NCI-H1092 treated with DMSO at 0.1 percent for 48 hours (cell line): ENCODE data around the gene HAUS7.
A peak's percentile ranks its signal among the peaks of the same experiment; 100 is the strongest.

Source experiments
- DNase-seq: peaks from one replicate; lab custom pipeline; 2025; lab: John Stamatoyannopoulos, UW

The HAUS7 gene

DNA sequence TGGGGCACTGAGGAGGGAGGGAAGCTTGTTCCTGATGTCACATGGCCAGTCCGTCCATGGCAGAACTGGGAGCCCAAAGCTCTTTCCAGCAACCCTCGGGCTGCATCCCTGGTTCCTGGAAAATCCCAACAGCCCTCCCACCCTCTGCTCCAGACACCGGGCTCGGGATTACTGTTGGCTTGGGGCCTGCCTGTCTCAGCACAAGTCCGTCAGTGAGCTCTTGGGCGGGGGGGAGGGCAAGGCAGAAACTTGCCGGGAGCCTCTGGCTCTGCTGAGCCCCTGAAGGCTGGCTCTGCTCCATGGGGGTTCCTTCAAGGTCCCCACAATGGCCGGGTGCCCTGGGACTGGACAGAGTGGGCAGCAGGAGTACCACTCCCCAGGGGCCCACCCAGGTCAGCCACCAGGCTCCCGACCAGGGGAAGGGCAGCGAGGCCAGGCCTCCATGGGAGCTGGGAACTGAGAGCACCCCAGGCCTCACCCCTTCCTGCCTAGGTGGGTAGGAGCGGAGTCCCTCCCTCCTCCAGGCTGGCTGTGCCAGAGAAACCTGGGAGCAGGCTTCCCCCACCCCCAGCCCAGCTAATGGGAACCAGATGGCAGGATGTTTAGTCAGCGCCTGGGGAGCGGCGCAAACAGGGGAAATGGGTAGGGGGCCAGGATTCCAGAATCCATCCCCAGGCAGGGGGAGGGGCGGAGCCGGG is 6.4 kb upstream of the HAUS7 start:
- DNase-seq, result no peak

DNA sequence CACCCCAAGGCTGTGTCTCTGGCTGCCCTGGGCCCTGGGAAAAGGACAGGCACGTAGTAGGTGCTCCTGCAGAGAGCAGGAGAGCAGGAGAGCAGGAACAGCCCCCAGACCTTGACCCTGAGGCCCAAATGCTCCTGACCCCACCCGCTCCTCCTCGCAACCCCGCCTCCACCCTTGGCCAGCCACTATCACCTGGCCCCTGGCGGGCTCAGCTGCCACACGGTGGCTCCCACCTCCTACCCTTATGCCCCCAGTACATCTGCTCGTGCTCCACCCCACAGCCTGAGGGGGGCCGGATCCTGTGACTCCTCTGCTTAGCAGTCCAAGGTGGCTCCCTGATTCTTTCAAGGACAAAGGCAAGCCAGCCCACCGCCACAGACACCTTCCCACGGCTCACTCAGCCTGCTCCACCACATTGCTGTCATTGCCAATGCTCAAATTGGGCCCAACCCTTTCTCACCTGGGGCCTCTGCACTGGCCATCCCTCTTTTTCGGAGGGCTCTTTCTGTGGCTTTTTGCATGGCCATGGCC is 5.4 kb upstream of the HAUS7 start:
- no peak for DNase-seq

DNA sequence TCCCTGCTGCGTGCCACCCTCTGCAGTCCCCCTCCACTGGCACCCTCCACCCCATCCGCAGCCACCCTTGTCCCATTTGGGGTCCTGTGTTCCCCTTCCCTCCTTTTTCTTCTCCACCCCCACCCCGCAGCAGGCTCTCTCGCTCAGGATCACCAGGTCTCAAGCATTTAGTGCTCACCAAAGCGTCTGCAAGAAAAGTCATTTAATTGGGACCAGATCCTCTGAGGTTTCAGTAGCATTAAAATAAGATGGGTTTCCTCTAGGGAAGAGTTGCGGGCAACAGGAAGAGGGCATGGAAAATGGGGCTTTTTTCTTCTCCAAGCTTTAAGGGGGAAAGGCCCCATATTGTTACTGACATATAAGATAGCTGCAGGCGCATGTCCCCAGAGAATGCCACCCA is 4.9 kb upstream of the HAUS7 start:
- no peak for DNase-seq

DNA sequence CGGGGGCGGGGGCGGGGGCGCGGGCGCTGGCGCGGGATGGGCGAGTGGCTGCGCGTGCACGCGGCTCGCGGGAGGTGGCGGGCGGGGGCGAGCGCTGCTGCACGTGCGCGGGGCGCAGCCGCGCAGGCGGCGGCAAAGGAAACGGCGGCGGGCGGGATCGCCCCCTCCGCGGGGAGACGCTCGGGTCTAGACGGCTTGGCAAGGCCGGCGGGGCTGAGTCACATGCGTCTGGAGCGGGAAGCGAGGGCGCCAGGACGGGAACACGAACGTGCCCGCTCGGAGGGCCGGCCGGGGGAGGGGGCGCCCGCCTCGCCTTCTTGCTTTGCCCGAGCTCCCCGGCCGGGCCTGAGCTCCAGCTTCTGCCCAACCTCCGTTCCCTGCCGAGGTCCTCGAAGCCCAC is 4.3 kb upstream of the HAUS7 start:
- peak; percentile 39 for DNase-seq

DNA sequence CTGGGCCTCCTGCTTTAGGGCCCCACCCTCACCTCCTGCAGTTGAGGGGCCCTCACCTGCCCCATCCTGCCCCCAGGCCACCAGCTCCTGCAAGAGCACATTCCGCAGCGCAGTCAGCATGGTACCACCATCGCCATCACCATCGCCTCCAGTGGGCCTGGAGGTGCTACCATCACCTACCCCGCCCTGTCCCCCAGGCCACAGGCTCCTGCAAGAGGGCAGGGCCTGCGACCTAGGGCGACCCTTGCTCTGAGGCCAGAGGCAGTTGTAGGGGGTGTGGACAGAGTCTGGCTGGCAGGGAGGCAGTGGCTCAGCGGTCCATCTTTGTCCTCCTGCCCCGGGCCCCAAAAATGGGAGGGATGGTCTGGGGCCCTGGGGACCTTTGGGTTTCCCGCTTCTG is 3.9 kb upstream of the HAUS7 start:
- DNase-seq, result no peak

DNA sequence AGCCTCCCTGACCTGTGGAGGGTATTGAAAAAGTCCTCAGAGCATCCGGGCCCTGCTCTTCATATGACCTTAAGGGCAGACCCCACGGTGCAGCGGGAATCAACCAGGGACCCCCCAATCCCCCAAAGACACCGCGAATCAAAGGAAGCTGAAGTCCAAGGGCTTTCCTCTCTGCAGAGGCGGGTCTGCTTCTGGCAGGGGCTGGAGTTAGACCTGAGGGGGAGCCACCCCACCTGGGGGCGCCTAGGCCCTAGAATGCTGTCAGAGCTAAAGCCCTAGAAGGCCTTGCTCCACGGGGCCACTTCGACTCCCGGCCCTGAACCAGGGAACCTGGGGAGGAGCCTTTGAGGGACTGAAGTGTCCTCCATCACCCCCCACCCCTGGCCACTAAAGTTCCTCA is 2.8 kb upstream of the HAUS7 start:
- no peak for DNase-seq

DNA sequence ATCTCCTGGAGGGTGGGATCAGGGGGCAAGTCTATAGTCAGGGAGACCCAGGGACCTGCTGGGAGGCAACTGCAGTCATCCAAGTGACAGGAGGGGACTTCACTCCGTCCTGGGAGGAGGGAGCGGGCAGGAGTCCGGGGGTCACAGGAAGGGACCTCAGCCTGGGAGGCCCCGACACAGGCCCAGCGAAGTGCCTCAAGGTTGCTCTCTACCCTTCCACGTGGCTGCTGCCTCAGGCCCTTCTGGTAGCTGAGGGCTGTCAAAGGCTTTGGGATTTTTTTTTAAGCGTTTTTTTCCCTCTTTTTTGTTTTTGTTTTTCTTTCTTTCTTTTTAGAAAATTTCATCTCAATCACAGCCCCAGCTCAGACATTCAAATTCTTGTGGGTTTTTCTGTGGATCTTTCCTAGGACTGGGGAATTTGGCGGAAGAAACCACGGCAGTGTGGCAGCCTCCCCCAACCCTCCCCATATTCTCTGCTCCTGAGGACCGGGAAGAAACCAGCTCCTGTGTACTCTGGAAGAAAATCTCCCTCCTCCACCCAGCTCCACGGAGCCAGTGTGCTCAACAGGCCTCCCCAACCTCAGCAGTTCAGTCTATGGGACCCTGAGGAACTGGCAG is 1.4 kb upstream of the HAUS7 start:
- no peak for DNase-seq

DNA sequence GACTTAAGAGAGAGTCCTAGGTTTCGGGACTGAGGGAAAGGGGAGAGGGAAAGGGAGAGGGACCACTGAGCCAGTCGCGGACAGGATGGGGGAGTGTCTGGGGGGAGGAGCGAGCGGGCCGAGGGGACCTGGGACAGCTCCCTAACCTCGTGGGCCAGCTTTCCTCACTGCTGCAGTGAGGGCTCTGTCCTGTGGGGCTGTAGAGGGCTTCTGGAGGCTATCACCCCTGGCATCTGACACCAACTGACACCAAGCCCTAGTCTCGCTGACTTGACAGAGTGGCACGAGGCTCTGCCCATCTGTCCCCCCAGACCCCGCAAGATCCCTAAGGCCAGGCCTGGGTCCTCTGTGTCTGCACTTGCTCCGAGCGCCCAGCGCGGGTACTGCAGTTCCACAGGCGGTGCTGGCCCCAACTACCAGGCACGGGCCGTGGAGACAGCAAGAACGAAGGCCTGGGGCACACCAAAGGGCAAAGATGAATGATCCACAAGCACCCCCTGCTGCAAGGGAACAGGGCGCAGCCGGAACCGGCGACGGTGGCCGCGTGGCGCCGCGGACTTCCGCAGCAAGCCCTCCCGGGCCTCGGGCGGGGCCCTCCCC is 465 bp downstream of the HAUS7 start:
- peak; percentile 35 for DNase-seq

DNA sequence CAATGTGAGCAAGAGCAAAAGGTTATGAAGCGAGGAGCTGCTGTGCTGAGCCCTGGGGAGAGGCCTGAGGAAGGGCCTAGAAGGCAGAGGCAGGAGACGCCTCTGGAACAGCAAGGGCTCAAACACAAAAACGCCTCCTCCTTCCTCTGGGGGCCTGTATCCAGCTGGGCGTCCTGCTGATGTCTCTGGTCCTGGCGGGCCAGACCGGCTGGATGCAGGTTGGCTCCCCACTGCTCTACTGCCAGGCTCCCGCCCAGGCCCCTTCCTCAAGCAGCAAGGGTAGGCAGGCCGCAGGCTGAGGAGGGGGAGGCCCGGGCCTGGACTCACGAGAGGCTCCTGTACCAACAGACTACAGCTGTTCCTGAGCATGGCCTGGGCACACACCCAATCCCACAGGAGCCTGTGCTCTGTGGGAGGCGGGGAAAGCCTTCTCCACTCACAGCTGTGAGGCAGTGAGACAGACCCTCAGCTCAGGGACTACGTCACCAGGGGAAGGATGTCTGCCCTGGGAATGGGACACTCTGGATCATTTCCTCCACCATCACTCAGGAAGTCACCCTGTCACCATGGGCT is 2.3 kb downstream of the HAUS7 start:
- no peak for DNase-seq

DNA sequence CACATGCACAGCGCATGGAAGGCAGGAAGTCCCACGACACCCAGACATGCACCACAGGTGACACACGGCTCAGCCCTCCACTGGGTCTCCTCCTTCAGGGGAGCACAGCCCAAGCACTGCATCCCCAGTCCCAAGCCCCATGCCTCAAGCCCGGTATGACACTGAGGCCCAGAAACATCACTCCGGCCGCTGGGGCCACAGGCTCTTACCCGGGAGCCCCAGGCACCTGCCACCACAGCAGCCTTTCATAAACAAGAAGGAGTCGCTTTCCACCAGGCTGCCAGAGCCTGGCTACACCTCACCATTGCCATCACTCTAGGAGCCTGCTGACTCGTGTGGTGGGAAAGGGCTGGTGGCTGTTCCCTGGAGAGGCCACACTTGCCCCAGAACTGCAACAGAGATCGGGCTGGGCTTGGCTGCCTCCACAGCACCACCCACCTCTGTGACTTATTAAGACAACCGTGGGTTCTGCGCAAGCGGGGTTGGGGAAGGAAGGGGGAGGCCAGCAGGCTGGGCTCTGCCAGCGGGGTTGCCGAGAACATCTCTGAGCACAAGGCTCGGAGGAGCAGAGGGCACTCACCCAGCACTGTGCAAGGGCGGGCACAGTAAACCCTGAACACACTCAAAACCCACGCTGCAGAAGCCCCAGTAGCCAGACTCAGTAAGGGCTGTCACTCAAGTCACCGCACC is 4.5 kb downstream of the HAUS7 start:
- DNase-seq, result no peak

DNA sequence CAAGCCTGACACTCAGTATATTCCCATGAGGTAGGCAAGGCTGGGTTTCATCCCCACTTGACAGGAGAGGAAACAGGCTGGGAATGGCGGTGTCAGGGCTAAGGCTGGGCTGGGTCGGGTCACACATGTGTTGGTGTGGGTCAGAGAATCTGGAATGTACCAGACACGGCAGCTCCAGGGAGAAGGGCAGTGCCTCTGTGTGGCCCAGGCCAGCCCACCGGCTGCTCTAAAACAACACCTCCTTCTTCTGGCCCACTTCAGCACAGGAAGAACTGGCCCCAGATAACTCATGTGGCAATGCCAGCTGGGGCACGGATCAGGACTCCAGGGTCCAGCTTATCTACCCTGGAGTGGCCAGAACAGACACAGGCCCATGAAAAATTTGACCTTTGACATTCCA is 6.3 kb downstream of the HAUS7 start:
- DNase-seq, result no peak

DNA sequence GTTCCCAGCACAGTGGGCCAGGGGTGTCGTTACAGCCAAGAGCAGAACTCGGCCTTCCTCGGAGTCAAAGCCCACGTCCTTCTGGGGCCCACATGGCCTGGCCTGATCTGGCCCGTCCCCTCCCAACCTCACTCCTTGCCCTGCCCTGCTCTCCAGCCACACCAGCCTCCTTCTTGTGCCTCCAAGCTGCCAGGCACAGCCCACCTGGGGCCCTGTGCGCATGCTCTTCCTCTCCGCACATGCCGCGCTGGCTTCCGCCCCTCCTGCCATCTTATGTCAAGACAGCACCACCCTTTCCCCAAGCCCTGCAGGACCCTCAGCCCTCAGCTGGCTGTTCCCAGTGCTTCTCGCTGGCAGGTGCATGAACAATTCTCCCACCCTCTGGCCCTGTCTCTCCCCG is 6.8 kb downstream of the HAUS7 start:
- DNase-seq, result no peak

DNA sequence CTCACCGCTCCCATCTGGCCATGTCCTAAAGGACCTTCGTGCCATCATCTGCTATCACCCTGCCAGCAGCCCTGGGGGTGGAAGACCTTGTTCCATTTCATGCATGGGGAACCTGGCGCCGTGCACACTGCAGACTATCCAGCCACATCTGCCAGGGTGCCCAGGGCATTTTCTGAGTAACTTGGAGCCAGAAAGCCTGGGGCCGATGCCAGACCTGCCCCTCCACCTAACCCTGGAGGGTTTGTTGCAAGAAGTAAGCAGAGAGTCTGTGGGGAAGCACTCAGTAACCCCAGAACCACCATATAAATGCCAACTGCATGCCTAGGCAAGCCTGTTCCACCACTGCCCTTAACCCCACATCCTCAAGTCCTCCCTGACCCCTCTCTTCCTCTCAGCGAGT is 7.3 kb downstream of the HAUS7 start:
- DNase-seq, result no peak

DNA sequence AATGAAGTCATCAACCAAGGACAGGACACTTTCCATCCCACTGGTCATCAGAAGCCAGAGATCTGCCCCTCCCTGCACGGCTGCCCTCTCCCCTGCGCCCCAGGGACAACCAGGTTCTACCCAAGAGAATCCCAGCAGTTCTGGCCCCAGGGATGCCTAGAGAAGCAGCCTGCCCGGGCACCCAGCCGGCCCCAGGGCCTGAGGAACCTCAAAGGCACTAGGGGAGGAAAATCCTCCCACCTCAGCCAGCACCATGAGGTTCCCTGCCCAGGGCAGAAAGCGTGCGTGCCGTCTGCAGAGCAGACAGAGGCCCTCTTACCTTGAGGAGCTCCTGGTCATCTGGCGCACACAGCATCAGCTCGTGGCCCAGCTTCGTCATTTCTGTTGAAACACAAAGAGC is 8.1 kb downstream of the HAUS7 start:
- no peak for DNase-seq

DNA sequence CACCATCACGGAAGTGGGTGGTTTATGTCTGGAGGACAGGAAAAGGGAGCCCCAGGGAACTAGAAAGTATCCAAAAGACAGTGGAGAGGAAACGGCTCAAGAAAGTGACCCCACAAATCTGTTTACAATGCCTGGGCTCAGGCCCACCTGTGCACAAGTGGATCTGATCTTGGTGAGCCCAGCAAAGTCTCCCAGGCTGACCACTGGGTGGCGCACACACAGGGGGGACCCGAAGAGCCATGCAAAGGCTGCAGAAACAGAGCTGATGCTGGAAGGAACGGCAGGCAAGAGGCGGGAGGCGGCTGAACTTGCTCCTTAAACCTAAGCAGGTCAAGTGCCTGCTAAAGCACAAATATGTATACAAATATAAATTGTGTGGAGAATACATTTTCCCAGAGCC is 9.6 kb downstream of the HAUS7 start:
- DNase-seq, result peak; percentile 35

DNA sequence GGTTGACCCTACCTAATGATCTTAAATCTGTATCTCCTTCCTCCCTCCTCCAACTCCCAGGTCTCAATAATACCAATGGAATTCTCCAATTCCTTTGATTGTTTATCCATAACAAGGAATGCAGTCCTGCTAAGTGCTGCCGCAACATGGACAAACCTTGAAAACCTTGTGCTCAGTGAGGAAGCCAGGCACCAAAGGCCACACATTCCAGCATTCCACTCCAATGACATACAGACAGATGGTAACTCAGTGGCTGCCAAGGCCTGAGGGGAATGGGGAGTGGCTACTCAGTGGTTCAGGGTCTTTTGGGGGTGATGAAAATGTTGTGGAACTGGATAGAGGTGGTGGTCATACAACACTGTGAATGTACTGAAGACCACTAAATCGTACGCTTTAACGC is 10.4 kb downstream of the HAUS7 start:
- no peak for DNase-seq

DNA sequence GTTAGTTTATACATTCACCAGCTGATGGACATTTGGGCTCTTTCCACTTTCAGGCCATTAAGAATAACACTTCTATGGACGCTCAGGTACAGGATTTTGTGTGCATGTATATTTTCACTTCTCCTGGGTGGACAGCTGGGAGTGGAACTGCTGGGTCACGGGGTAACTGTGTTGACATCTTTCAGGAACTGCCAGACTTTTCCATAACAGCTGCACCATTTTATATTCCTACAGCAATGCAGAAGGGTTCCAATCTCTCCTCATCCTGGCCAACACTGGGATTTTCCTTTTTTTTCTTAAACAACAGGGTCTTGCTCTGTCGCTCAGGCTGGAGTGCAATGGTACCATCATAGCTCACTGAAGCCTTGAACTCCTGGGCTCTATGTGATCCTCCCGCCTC is 11.9 kb downstream of the HAUS7 start:
- no peak for DNase-seq

DNA sequence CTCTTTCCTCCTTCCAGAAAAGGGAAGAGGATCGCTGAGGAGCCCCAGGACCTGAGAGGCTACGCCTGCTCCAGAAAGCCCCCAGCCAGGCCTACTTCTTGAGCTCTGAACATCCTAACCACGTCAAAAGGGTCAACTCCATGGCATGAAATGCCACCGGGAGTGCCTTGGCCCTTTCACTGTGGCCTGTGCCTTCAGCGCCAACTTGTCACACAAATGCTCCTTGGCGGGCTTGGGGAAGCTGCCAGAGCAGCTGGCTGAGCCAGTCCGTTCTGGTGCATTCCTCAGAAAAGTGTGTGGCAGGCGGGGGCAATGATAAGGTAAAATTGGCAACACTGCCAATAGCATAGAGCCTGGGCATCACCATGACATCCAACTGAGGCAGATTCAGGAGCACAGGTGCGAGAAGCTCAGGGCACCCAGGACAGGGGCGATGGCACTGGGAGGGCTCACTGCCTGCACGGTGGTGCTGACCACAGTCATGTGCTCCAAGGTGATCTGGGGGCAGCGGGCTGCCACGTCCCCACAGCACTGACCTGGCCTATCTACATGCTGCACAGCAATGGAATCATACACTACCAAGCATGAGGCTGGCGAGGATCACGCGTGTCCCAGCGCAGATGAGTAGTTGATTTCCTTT is 12.4 kb downstream of the HAUS7 start:
- DNase-seq, result no peak

DNA sequence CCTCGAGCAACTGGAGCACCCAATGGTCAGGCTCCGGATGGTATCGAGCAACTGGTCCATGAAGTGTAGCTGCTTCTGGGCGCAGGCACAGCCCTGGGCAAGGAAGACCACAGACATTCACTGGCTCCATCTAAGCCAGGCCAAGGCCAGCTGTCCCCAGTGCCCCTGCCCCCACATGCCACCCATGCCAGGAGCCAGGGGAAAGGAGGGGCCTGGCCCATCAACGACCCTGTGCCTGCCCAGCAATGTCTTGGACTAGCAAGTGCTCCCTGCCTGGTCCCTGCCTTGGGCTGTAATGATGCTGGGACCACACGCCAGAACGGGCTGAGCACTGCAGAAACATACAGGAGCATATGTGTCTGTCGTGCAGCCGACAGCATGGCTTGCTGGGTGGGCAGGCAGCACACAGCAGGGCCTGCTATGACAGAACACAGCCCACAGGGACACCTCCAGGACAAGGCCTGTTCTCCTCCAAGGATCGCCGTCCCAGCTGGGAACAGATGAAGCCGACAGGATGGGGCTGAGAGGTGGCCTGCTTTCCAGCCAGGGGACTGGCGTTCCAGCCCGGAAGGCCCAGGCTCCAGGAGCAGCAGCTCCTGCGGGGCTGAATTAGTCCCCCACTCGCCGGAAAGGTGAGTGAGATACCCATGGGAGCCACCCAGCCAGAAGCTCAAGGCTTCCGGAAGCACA is 13.1 kb downstream of the HAUS7 start:
- DNase-seq, result no peak

DNA sequence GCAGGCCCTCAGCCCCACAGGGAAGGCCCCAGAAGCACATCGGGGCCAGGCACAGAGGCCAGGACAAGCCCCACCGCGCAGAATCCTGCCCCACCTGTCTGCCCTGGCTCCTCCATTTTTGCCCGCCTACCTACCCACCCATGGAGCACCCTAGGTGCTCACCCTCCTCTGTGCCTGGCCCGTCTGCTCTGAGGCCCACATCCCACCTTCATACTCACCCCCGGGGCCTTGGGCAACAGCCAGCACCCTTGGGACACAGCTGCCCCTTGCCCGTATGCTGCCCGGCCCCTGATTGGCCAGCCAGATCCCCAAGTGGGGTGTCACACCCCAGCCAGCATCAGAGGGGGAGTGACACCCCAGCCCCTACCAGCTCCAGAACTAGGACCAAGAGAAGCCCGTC is 13.7 kb downstream of the HAUS7 start:
- no peak for DNase-seq

DNA sequence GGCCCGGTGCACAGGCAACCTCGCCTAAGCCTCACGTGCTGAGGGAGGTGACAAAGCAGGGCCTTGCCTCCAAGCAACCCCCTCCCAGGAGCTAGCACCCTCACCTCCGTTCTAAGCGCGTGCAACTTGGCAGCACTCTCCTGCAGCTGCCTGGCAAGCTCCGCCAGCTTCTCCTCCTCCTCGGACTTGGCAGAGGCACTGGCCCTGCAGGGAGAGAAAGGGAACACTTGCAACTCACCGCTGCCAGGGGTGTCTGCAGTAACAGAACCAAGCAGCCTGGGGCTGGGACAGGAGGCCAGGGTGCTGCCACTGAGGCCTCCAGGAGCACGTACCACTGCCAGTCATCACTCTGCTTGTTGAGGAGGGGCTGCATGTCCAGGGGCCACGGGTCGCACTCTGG is 14.2 kb downstream of the HAUS7 start:
- DNase-seq, result peak; percentile 26

DNA sequence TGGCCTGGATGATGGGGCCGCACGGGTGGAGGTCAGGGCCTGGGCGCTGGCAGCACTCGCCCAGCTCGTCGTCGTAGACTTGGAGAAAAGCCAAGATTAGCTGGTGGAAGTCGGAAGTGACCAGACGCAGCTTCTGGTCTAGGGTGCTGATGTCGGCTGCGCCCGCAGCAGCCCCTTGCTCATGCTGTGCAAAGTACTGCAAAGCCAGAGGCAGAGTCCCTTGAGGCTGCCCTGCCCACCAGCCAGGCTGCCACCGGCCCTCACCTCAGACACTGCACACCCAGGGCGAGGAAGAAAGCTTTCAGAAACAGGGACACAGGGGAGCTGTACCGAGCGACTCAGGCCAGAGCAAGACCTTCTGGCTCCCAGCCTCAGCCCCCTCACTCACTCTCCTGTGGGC is 14.8 kb downstream of the HAUS7 start:
- no peak for DNase-seq
